Suprapubic skin (tissue), 3 donors: Measurements from ENCODE around the gene SOX8.

ENCODE experiments used
- CTCF ChIP-seq, 2 donors: fragments of 200-600 bp in 1 of 2; fragments of 450-650 bp in 1 of 2; sonication (generic) in 1 of 2; IDR thresholded peaks; one replicate each; pipeline ENCODE4 v1.5.1; 2016 to 2019; ENCODE audit warnings: antibody characterized with exemption in 2 of 2, mild to moderate bottlenecking in 1 of 2, moderate library complexity in 1 of 2
- POLR2AphosphoS5 ChIP-seq, 3 donors: sonication (generic); formaldehyde crosslinking; IDR thresholded peaks; one replicate each; pipeline ENCODE4 v1.6.1; 2017; ENCODE audit warnings: antibody characterized with exemption in 3 of 3

- TF ChIP-seq CTCF (IDR thresholded peaks at IDR 0.05), result no peak
- no peak for TF ChIP-seq POLR2AphosphoS5 (IDR thresholded peaks at IDR 0.05)
Observed at GRCh38 chr16:988471-989353, 7.1 kb downstream of the SOX8 start.
